ENCODE data around the gene GATAD1. TPM values are rescaled to one million over a fixed set of nuclear protein-coding genes. Genes with fewer than 3 reads are reported as not detected.
"Not testable (repeated sequence)": the region's sequence is repeated elsewhere in the genome, so short reads cannot be mapped to it uniquely, and the experiment has no call there.

Gene GATAD1, protein sequence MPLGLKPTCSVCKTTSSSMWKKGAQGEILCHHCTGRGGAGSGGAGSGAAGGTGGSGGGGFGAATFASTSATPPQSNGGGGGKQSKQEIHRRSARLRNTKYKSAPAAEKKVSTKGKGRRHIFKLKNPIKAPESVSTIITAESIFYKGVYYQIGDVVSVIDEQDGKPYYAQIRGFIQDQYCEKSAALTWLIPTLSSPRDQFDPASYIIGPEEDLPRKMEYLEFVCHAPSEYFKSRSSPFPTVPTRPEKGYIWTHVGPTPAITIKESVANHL
- total RNA-seq (2014; rRNA removed; shearing (Covaris generic)), result 28.0 and 41.6 TPM in 2 replicates

DNA sequence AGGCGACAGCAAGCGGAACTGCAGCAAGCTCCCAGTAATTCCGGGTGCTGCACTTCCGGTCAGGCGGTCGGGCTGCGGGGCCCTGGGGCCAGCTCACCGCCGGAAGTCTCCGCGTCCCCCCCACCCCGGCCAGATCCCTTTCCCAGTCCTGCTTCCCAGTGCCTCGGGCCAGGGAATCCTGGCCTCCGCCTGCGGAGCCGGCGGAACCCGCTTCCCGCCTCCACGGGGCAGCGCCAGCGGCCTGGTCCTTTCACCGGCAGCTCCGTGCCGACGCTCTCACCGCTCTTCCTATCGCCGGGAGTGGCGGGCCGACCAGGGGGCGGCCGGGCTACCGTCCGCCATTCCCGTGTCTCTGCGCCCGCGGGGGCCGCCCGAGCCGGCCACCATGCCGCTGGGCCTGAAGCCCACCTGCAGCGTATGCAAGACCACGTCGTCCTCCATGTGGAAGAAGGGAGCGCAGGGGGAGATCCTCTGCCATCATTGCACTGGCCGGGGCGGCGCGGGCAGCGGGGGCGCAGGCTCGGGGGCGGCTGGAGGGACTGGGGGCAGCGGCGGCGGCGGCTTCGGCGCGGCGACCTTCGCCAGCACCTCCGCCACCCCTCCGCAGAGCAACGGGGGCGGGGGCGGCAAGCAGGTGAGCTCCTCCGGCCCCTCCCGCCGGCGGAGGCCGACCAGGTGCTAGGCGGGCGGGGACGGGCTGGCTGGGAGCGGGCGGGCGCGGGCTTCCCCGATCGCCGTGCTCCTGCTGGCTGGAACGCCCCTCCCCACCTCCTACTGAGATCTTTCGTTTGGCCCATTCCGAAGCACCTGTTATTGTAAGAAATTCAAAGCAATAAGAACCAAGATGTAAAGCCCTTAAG is at the start of gene GATAD1:
Gene GATAD1 (plus strand): TSS at position 138 of the 860 bp plus-strand sequence. CDS start 248 bp downstream, at position 386.
- Histone ChIP-seq H3K36me3 (replicated peaks; ENCODE audit: control insufficient read depth, insufficient read depth, low read length) (peaks cover 27% of the 10 kb centered on the region), H3K27me3 (ENCODE audit: control insufficient read depth, insufficient read depth, low read length) (no peaks in the 10 kb centered on the region), H3K4me3 (ENCODE audit: insufficient read depth, low read depth, low read length) (peak within 1 kb of the TSS; percentile 95)
- DNase-seq, result peak; percentile 95

- Histone ChIP-seq H3K27me3 (ENCODE audit: control insufficient read depth, insufficient read depth, low read length) (no peaks in the 10 kb centered on the region), H3K36me3 (replicated peaks; ENCODE audit: control insufficient read depth, insufficient read depth, low read length) (peaks cover 11% of the 10 kb centered on the region)
These were observed 49.7 kb upstream of the GATAD1 start for GRCh38 chr7:92397542-92397941.

GRCh38 chr7:92400013-92400412 is 47.3 kb upstream of the GATAD1 start:
- Histone ChIP-seq H3K27me3 (ENCODE audit: control insufficient read depth, insufficient read depth, low read length) (no peaks in the 10 kb centered on the region), H3K36me3 (replicated peaks; ENCODE audit: control insufficient read depth, insufficient read depth, low read length) (peaks cover 11% of the 10 kb centered on the region), H3K4me3 (ENCODE audit: insufficient read depth, low read depth, low read length) (no peak overlapping the region)
- no peak for DNase-seq

More at GRCh38 chr7:92397542-92397941, 49.7 kb upstream of the GATAD1 start:
- no peak for DNase-seq
- no peak overlapping the region for H3K4me3 ChIP-seq (ENCODE audit: insufficient read depth, low read depth, low read length)

- no peaks in the 10 kb centered on the region for H3K27me3 ChIP-seq (ENCODE audit: control insufficient read depth, insufficient read depth, low read length)
- H3K4me3 ChIP-seq (ENCODE audit: insufficient read depth, low read depth, low read length), result no peak overlapping the region
- DNase-seq, result no peak
- peaks cover 6% of the 10 kb centered on the region for H3K36me3 ChIP-seq (replicated peaks; ENCODE audit: control insufficient read depth, insufficient read depth, low read length)
These were observed 44.1 kb upstream of the GATAD1 start for GRCh38 chr7:92402920-92403759.

GRCh38 chr7:92403760-92404074 is 43.6 kb upstream of the GATAD1 start:
- no peak overlapping the region for H3K4me3 ChIP-seq (ENCODE audit: insufficient read depth, low read depth, low read length)
- H3K27me3 ChIP-seq (ENCODE audit: control insufficient read depth, insufficient read depth, low read length), result no peaks in the 10 kb centered on the region
- DNase-seq, result no peak

DNA sequence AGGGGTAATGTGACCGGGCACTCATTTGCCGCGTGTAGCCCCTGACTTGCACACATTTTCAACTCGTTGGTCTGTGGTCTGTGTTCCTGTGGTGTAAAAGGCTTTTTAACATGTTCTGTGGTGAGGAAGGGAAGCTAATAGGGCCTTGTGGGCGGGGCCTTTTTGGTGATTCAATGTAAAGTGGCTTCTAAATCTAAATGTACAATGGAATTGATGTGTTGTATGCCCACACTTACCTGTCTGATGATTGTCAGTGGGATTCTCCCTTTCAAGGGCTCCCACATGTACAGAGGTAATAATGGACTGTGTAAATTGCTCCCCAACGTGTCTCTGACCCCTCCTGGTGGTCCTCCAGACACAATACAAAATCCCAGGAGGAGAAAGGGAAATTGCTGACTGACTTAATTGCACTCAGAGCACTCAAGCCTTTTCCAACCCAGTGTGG is 43.1 kb upstream of the GATAD1 start:
- no peaks in the 10 kb centered on the region for H3K27me3 ChIP-seq (ENCODE audit: control insufficient read depth, insufficient read depth, low read length)
- DNase-seq, result peak; percentile 13
- H3K4me3 ChIP-seq (ENCODE audit: insufficient read depth, low read depth, low read length), result no peak overlapping the region
- no peaks in the 10 kb centered on the region for H3K36me3 ChIP-seq (replicated peaks; ENCODE audit: control insufficient read depth, insufficient read depth, low read length)

More at GRCh38 chr7:92403760-92404074, 43.6 kb upstream of the GATAD1 start:
- peaks cover under 1% of the 10 kb centered on the region; the same call in 1 of the 2 replicates for H3K36me3 ChIP-seq (replicated peaks; ENCODE audit: control insufficient read depth, insufficient read depth, low read length)

DNA sequence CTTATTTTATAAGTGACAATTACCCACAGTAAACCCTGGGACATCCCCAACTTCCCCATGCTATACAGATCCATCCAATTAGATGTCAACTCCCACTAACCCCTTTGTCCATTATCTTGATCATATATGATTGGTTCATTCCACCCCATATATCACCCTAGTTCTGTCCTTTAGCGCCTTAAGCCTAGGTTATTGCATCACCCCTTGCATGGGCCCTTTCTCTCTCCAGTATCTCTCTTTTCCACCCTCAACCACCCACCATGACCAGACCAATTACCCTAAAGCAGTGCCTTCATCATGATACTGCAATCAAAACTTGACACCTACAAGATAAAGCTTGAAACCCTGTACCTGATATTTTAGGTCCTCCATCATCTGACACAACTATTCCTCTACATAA is 37.9 kb upstream of the GATAD1 start:
- DNase-seq, result no peak
- H3K27me3 ChIP-seq (ENCODE audit: control insufficient read depth, insufficient read depth, low read length), result no peaks in the 10 kb centered on the region; the same call in 1 of the 2 replicates
- no peak overlapping the region for H3K4me3 ChIP-seq (ENCODE audit: insufficient read depth, low read depth, low read length)
- no peaks in the 10 kb centered on the region for H3K36me3 ChIP-seq (replicated peaks; ENCODE audit: control insufficient read depth, insufficient read depth, low read length)

GRCh38 chr7:92410162-92410561 is 37.1 kb upstream of the GATAD1 start:
- not testable (repeated sequence) for DNase-seq; H3K36me3 ChIP-seq (replicated peaks; ENCODE audit: control insufficient read depth, insufficient read depth, low read length); H3K27me3 ChIP-seq (ENCODE audit: control insufficient read depth, insufficient read depth, low read length); H3K4me3 ChIP-seq (ENCODE audit: insufficient read depth, low read depth, low read length)

DNA sequence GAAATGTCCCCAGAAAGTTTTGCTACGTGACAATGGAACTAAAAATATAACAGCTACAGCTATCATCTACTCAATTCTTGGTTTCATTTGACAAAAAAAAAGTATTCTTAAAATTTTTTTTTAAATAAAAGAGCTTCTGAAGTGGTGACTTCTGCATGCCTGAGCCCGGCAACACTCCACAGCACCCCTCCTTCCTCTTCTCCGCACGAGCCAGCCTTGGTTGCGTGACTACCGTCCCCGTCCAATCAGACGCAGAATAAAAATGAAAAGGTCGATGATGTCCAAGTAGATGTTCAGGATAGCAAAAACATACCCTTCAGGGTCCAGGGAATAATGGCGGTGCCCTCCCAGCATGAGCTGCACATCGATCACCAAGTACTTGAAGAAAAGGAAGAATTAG is 34.5 kb upstream of the GATAD1 start:
- no peaks in the 10 kb centered on the region; the same call in 1 of the 2 replicates for H3K27me3 ChIP-seq (ENCODE audit: control insufficient read depth, insufficient read depth, low read length)
- H3K4me3 ChIP-seq (ENCODE audit: insufficient read depth, low read depth, low read length), result no peak overlapping the region
- DNase-seq, result no peak
- no peaks in the 10 kb centered on the region for H3K36me3 ChIP-seq (replicated peaks; ENCODE audit: control insufficient read depth, insufficient read depth, low read length)

GRCh38 chr7:92413550-92413949 is 33.7 kb upstream of the GATAD1 start:
- no peaks in the 10 kb centered on the region for H3K36me3 ChIP-seq (replicated peaks; ENCODE audit: control insufficient read depth, insufficient read depth, low read length)
- no peak for DNase-seq
- no peaks in the 10 kb centered on the region; the same call in 1 of the 2 replicates for H3K27me3 ChIP-seq (ENCODE audit: control insufficient read depth, insufficient read depth, low read length)
- no peak overlapping the region for H3K4me3 ChIP-seq (ENCODE audit: insufficient read depth, low read depth, low read length)

DNA sequence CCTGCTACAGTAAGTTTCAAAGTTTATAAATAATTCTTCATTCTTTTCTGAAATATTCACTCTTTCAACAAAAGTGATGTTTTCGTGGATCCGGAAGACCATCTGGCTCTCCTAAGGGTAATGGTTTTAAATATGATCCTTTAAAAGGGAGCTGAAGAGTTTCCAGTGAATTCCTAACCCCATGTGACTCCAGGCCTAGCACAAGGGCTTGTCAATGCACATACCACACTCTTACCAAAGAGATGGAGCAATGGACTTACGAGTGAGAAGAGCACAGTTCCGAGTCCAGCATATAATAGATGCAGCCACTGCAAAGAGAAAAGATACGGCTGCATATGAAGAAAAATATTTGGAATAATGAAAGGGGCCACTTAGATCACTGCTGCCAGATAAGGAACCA is 32.1 kb upstream of the GATAD1 start:
- no peak overlapping the region for H3K4me3 ChIP-seq (ENCODE audit: insufficient read depth, low read depth, low read length)
- H3K36me3 ChIP-seq (replicated peaks; ENCODE audit: control insufficient read depth, insufficient read depth, low read length), result no peaks in the 10 kb centered on the region
- no peaks in the 10 kb centered on the region; the same call in 1 of the 2 replicates for H3K27me3 ChIP-seq (ENCODE audit: control insufficient read depth, insufficient read depth, low read length)
- no peak for DNase-seq

DNA sequence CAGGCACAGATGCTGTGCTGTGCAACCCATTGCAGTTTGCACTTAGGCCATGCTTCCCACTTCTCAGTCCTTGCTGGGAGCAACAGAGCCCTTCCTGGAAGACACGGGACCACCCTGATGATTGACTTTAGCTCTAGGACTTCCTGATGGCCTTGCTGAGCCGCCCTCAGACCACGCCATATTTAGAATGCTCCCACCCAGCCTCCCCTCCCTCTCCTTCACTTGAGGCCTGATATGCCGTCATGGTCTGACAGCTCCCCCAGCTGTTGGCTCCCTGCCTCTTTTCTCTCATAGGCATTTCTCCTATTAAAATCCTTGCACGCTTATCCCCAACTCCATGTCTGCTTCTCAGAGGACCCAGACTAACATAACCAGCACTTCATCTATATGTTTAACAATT is 29.4 kb upstream of the GATAD1 start:
- Histone ChIP-seq H3K27me3 (ENCODE audit: control insufficient read depth, insufficient read depth, low read length) (no peaks in the 10 kb centered on the region; the same call in 1 of the 2 replicates), H3K36me3 (replicated peaks; ENCODE audit: control insufficient read depth, insufficient read depth, low read length) (no peaks in the 10 kb centered on the region), H3K4me3 (ENCODE audit: insufficient read depth, low read depth, low read length) (no peak overlapping the region)
- peak; percentile 49 for DNase-seq

DNA sequence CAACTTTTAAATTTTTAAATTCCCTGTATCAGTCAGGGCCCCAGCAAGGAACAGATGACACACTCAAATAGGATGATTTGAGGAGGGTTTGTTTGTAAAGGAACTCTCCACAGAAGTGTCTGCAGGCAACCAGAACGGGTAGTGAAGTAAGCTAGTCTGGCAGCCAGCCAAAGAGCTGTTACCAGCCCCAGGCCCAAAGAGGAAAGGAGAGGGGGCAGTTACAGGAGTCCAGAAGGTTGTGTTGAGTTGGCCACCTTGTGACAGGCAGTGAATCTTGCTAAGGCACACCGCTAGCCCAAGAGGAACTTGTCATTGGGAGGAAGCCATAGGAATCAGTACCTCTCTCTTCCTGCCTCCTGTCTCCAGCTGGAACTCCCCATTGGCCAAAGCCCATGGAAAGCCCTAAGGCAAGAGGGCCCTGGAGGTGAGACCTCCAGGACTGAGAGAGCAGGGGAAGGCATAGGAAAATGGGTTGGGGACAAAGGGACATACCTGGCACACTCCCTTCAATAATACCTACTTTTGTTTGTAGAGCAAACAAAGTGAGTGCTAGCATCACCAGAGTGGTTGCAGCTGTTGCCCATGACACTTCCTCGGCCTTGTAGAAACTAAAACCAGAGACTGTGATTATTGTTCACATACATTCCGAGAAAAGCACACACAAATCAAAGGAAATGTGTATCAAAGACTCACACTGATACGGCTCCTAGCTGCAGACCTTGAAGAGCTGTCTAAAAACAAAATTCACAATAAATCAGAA is 25.4 kb upstream of the GATAD1 start:
- Histone ChIP-seq H3K36me3 (replicated peaks; ENCODE audit: control insufficient read depth, insufficient read depth, low read length) (no peaks in the 10 kb centered on the region), H3K27me3 (ENCODE audit: control insufficient read depth, insufficient read depth, low read length) (no peaks in the 10 kb centered on the region; the same call in 1 of the 2 replicates), H3K4me3 (ENCODE audit: insufficient read depth, low read depth, low read length) (no peak overlapping the region)
- DNase-seq, result no peak

GRCh38 chr7:92422926-92423325 is 24.4 kb upstream of the GATAD1 start:
- Histone ChIP-seq H3K27me3 (ENCODE audit: control insufficient read depth, insufficient read depth, low read length) (no peaks in the 10 kb centered on the region; the same call in 1 of the 2 replicates), H3K36me3 (replicated peaks; ENCODE audit: control insufficient read depth, insufficient read depth, low read length) (no peaks in the 10 kb centered on the region), H3K4me3 (ENCODE audit: insufficient read depth, low read depth, low read length) (no peak overlapping the region)
- DNase-seq, result no peak

All from H7 (cell line).